ENCODE data around the gene GXYLT1.

- TF ChIP-seq CTCF (conservative IDR thresholded peaks at IDR 0.05 in 1 of 2, IDR thresholded peaks at IDR 0.05 in 1 of 2; ENCODE audit: extremely low read depth in 1 of 2, insufficient read depth in 1 of 2, low read depth in 1 of 2, low read length in 2 of 2) (no peak), EZH2 (IDR thresholded peaks at IDR 0.05; ENCODE audit: borderline replicate concordance, low read length) (no peak)
Observed at GRCh38 chr12:42102720-42103119, 42.0 kb downstream of the GXYLT1 start.

Data from mammary epithelial cell (primary cell).